Measurements from ENCODE around the gene MRTFA. TPM values are rescaled to one million over a fixed set of nuclear protein-coding genes. Genes with fewer than 3 reads are reported as not detected.
"Not testable (repeated sequence)": the region's sequence is repeated elsewhere in the genome, so short reads cannot be mapped to it uniquely, and the experiment has no call there.

The MRTFA gene
- total RNA-seq, 2 donors from 2014 or later: 71.8 to 129 TPM

DNA sequence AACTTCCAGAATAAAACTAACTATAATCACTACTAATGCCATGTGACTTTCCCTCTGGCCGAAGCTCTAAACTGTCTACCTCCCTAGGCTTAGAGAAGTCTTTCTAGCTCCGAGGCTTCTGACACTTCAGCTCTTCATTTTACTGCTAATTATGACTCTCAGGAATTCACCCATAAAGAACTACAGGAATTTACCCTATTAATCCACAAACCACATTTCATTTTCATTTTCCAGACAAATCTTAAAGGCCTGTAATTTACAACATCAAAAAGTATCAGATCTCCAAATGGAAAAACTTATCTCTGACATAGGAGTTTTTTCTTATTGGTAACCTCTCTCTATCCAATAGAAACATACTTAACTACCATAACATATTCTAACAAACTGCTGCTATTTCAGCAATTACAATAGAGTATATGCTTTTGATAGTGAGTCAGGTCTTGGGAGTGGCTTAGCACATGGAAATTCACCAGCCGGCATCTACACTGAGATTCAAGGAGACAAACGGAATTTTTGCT is 33.4 kb downstream of the MRTFA start:
- Histone ChIP-seq H3K27ac (peak overlapping the region in 1 of 2 donors; percentile 36), H3K27me3 (replicated peaks; ENCODE audit: insufficient read depth) (no peaks in the 10 kb centered on the region), H3K4me1 (ENCODE audit: control insufficient read depth in 1 of 2, low read depth in 2 of 2) (peaks cover 45 to 61% of the 10 kb centered on the region in 2 donors), H3K36me3 (no peaks in the 10 kb centered on the region), H3K9me3 (no peaks in the 10 kb centered on the region), H3K4me3 (no peak overlapping the region)
- DNase-seq (ENCODE audit: low spot score): no peak
- ATAC-seq (ENCODE audit: insufficient number of reproducible peaks, low FRiP score, low read depth): no peak
- TF ChIP-seq, protein P1, sequence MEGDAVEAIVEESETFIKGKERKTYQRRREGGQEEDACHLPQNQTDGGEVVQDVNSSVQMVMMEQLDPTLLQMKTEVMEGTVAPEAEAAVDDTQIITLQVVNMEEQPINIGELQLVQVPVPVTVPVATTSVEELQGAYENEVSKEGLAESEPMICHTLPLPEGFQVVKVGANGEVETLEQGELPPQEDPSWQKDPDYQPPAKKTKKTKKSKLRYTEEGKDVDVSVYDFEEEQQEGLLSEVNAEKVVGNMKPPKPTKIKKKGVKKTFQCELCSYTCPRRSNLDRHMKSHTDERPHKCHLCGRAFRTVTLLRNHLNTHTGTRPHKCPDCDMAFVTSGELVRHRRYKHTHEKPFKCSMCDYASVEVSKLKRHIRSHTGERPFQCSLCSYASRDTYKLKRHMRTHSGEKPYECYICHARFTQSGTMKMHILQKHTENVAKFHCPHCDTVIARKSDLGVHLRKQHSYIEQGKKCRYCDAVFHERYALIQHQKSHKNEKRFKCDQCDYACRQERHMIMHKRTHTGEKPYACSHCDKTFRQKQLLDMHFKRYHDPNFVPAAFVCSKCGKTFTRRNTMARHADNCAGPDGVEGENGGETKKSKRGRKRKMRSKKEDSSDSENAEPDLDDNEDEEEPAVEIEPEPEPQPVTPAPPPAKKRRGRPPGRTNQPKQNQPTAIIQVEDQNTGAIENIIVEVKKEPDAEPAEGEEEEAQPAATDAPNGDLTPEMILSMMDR (IDR thresholded peaks at IDR 0.05): no peak

DNA sequence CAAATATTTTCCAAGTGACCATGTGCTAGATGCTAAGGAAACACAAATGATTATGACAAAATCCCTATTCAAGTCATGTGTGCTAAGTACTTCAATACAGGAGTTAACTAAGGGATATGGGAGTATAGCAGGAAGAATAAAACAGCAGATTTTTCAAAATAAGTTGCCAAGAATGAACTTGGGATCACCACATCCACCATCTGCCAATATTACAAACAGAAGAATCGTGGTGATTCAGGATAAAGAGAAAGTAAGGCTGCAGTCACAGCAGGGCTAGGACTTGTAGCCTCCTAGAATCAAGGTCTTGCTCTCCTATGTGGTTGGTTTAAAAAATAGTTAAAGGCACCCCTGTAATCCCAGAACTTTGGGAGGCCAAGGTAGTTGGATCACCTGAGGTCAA is 34.3 kb downstream of the MRTFA start:
- no peak overlapping the region for H3K27ac ChIP-seq
- peaks cover 43 to 70% of the 10 kb centered on the region in 2 donors for H3K4me1 ChIP-seq (ENCODE audit: control insufficient read depth in 1 of 2, low read depth in 2 of 2)
- no peaks in the 10 kb centered on the region for H3K36me3 ChIP-seq
- no peak overlapping the region for H3K4me3 ChIP-seq
- TF ChIP-seq, protein P1 (IDR thresholded peaks at IDR 0.05): no peak
- ATAC-seq (ENCODE audit: insufficient number of reproducible peaks, low FRiP score, low read depth): no peak
- H3K27me3 ChIP-seq (replicated peaks; ENCODE audit: insufficient read depth): no peaks in the 10 kb centered on the region
- no peak for DNase-seq (ENCODE audit: low spot score)
- no peaks in the 10 kb centered on the region for H3K9me3 ChIP-seq

DNA sequence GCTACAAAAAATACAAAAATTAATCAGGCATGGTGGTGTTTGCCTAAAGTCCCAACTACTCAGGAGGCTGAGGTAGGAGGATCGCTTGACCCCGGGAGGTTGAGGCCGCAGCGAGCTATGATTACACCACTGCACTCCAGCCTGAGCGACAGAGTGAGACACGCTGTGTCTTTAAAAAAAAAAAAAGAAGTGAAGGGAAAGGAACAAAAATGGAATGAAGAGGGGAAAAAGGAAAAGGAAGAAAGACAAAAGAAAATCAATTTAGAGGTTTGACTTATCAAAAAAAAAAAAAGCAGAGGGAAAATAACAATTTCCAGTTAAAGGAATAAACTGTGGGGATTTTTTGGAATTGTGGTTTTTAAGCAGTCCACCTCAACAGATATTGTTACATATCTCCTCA is 36.8 kb downstream of the MRTFA start:
- peaks cover 49 to 74% of the 10 kb centered on the region in 2 donors for H3K4me1 ChIP-seq (ENCODE audit: control insufficient read depth in 1 of 2, low read depth in 2 of 2)
- no peaks in the 10 kb centered on the region for H3K27me3 ChIP-seq (replicated peaks; ENCODE audit: insufficient read depth)
- H3K36me3 ChIP-seq: no peaks in the 10 kb centered on the region
- H3K9me3 ChIP-seq: no peaks in the 10 kb centered on the region
- H3K4me3 ChIP-seq: no peak overlapping the region
- no peak for DNase-seq (ENCODE audit: low spot score)
- ATAC-seq (ENCODE audit: insufficient number of reproducible peaks, low FRiP score, low read depth): no peak
- TF ChIP-seq, protein P1 (IDR thresholded peaks at IDR 0.05): no peak
- H3K27ac ChIP-seq: no peak overlapping the region

DNA sequence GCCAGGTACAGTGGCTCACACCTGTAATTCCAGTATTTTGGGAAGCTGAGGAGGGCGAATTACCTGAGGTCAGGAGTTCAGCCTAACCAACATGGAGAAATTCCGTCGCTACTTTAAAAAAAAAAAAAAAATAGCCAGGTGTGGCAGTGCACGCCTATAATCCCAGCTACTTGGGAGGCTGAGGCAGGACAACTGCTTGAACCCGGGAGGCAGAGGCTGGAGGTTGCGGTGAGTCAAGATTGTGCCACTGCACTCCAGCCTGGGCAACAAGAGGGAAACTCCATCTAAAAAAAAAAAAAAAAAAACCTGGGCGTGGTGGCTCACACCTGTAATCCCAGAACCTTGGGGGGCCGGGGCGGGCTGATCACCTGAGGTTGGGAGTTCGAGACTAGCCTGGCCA is 37.8 kb downstream of the MRTFA start:
- H3K27ac ChIP-seq; H3K9me3 ChIP-seq; DNase-seq (ENCODE audit: low spot score); H3K27me3 ChIP-seq (replicated peaks; ENCODE audit: insufficient read depth); H3K4me3 ChIP-seq; ATAC-seq (ENCODE audit: insufficient number of reproducible peaks, low FRiP score, low read depth); H3K36me3 ChIP-seq: not testable (repeated sequence)
- H3K4me1 ChIP-seq (ENCODE audit: control insufficient read depth in 1 of 2, low read depth in 2 of 2): peaks cover 48 to 74% of the 10 kb centered on the region in 2 donors

- DNase-seq (ENCODE audit: low spot score): no peak
- ATAC-seq (ENCODE audit: insufficient number of reproducible peaks, low FRiP score, low read depth): no peak
- peaks cover 40 to 66% of the 10 kb centered on the region in 2 donors for H3K4me1 ChIP-seq (ENCODE audit: control insufficient read depth in 1 of 2, low read depth in 2 of 2)
Observed at GRCh38 chr22:40597526-40598430, 38.7 kb downstream of the MRTFA start.

More at GRCh38 chr22:40597526-40598430, 38.7 kb downstream of the MRTFA start:
- Histone ChIP-seq H3K27ac (peak overlapping the region; percentile 39 to 64), H3K9me3 (no peaks in the 10 kb centered on the region), H3K4me3 (peak overlapping the region; percentile 53), H3K27me3 (replicated peaks; ENCODE audit: insufficient read depth) (no peaks in the 10 kb centered on the region), H3K36me3 (no peaks in the 10 kb centered on the region)
- TF ChIP-seq, protein P1 (IDR thresholded peaks at IDR 0.05): no peak

All from thoracic aorta (tissue), 2 donors.